Spinal cord (tissue), 10 donors: ENCODE results near the gene LIMA1. TPM values are rescaled to one million over a fixed set of nuclear protein-coding genes. Genes with fewer than 3 reads are reported as not detected.
"Not testable (repeated sequence)": the region's sequence is repeated elsewhere in the genome, so short reads cannot be mapped to it uniquely, and the experiment has no call there.

Experiments used
- DNase-seq, 6 donors: peaks; one replicate each; pipeline versions ENCODE4 v3.0.0 to v3.0.0-alpha.2; 2013 to 2015; ENCODE audit warnings: low spot score in 6 of 6, low read depth in 4 of 6
- H3K27ac ChIP-seq: one replicate; pipeline ENCODE4 v1.5.1; 2013; ENCODE audit warnings: low read depth, low read length, control low read depth
- H3K27me3 ChIP-seq: one replicate; pipeline ENCODE4 v1.6.1; 2013; ENCODE audit warnings: low read length; ENCODE audit not compliant: control insufficient read depth, insufficient read depth
- H3K36me3 ChIP-seq: one replicate; pipeline ENCODE4 v1.6.1; 2013; ENCODE audit warnings: low read length; ENCODE audit not compliant: control insufficient read depth, insufficient read depth
- H3K4me1 ChIP-seq: one replicate; pipeline ENCODE4 v1.6.1; 2013; ENCODE audit warnings: low read length; ENCODE audit not compliant: control insufficient read depth, insufficient read depth
- H3K4me3 ChIP-seq: one replicate; pipeline ENCODE4 v1.5.1; 2013; ENCODE audit warnings: low read depth, low read length, control low read depth
- H3K9me3 ChIP-seq: one replicate; pipeline ENCODE4 v1.6.1; 2013; ENCODE audit warnings: low read length; ENCODE audit not compliant: control insufficient read depth, insufficient read depth
- WGBS: methylation state at CpG from one replicate; pipeline ENCODE4 v1.1.5; 2013; ENCODE audit warnings: missing lambda C conversion rate; ENCODE audit not compliant: insufficient coverage; 5-methylcytosine and 5-hydroxymethylcytosine counted together
- polyA plus RNA-seq, 2 donors: library from polyadenylated mRNA; unstranded; fragments of 120-200 nt; gene quantifications; one replicate each; pipeline ENCODE4 v1.2.1, GENCODE V29; 2013; ENCODE audit not compliant: insufficient read length in 2 of 2
- total RNA-seq, 2 donors: library from RNA; depleted of rRNA in 1 of 2; stranded (reverse); fragments of 120-200 nt in 1 of 2; fragments of >200 nt in 1 of 2; gene quantifications; one replicate each; pipeline versions ENCODE4 v1.2.3 to v1.2.4, GENCODE V29; 2013 to 2014
- donor health status: healthy.

Gene LIMA1
- total and polyA plus RNA-seq, 4 donors = 49.3 to 77.7 (median 56.0) TPM

DNA sequence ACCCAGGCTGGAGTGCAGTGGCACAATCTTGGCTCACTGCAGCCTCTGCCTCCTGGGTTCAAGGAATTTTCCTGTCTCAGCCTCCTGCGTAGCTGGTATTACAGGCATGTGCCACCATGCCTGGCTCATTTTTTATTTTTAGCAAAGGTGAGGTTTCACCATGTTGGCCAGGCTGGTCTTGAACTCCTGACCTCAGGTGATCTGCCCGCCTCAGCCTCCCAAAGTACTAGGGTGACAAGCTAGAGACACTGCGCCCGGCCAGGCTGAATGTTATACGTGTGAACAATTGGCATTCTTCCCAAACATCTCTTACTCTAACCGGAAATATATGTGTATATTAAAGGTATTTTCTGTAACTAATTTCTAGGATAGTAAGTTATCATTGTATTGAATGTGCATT, 13.2 kb upstream of the LIMA1 start:
- Histone ChIP-seq H3K4me3 (no peak overlapping the region), H3K36me3 (peaks cover 3% of the 10 kb centered on the region), H3K27me3 (no peaks in the 10 kb centered on the region), H3K4me1 (no peaks in the 10 kb centered on the region), H3K9me3 (no peaks in the 10 kb centered on the region), H3K27ac (no peak overlapping the region)
- 100% methylated on average over 2 of the region's 6 CpGs for WGBS
- DNase-seq = no peak

DNA sequence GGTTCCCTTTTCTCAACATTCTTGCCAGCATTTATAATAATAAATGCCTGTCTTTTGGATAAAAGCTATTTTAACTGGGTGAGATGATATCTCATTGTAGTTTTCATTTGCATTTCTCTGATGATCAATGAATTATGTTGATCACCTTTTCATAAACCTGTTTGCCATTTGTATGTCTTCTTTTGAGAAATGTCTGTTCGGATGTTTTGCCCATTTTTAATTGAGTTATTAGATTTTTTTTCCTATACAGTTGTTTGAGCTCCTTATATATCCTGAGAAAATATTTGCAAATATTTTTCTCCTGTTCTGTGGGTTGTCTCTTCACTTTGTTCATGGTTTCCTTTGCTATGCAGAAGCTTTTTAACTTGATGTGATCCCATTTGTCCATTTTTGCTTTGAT, 8.1 kb upstream of the LIMA1 start:
- DNase-seq = no peak
- Histone ChIP-seq H3K36me3 (peaks cover 3% of the 10 kb centered on the region), H3K4me1 (no peaks in the 10 kb centered on the region), H3K9me3 (peaks cover 1% of the 10 kb centered on the region), H3K27ac (no peak overlapping the region), H3K27me3 (no peaks in the 10 kb centered on the region), H3K4me3 (no peak overlapping the region)
- no CpG with 5 or more reads among the region's 1 CpG for WGBS

DNA sequence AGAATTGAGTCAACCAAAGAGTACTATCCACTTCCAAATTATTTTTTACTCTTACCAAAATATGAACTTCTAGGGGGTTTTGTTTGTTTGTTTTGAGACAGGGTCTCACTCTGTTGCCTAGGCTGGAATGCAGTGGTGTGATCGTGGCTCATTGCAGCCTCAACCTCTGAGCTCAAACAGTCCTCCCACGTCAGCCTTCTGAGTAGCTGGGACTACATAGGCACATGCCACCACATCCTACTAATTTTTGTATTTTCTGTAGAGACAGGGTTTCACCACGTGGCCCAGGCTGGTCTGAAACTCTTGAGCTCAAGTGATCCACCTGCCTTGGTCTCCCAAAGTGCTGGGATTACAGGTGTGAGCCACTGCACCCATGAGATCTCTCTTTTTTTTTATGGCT, 7.4 kb upstream of the LIMA1 start:
- not testable (repeated sequence) for H3K27me3 ChIP-seq, DNase-seq, H3K9me3 ChIP-seq, H3K4me1 ChIP-seq, H3K27ac ChIP-seq, H3K36me3 ChIP-seq, H3K4me3 ChIP-seq
- WGBS = no CpG with 5 or more reads among the region's 3 CpGs

DNA sequence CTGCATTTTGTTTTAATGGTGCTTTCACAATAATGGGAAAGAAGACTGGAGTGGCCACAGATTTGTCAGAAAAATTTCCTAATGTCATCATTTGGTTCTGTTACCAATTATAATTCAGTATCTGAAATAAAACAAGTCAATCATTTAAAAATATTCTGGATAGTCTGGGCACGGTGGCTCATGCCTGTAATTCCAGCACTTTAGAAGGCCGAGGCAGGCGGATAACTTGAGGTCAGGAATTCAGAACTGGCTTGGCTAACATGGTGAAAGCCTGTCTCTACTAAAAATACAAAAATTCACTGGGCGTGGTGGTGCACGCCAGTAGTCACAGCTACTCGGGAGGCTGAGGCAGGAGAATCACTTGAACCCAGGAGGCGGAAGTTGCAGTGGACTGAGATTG, 4.0 kb upstream of the LIMA1 start:
- no peaks in the 10 kb centered on the region for H3K36me3 ChIP-seq
- peaks cover 1% of the 10 kb centered on the region for H3K9me3 ChIP-seq
- H3K27ac ChIP-seq = no peak overlapping the region
- H3K4me1 ChIP-seq = peaks cover 16% of the 10 kb centered on the region
- no peak overlapping the region for H3K4me3 ChIP-seq
- WGBS = 100% methylated on average over 5 of the region's 7 CpGs
- no peaks in the 10 kb centered on the region for H3K27me3 ChIP-seq
- no peak for DNase-seq

DNA sequence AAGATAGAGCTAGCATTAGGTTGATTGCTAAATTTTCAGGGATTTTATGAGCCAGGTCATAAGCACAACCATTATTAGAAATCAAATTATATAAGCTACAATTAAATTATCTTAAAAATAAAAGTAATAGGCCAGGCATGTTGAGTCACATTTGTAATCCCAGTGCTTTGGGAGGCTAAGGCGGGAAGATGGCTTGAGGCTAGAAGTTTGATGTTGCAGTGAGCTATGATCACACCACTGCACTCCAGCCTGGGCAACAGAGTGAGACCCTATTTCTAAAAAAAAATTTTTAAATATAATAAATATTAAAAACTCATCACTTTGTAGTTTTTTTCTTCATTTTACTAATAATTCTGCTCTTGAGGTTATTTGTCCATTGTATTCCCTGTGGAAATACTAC, 1.9 kb upstream of the LIMA1 start:
- peaks cover 16% of the 10 kb centered on the region for H3K4me1 ChIP-seq
- no peaks in the 10 kb centered on the region for H3K9me3 ChIP-seq
- no peak overlapping the region for H3K27ac ChIP-seq
- no peaks in the 10 kb centered on the region for H3K36me3 ChIP-seq
- H3K4me3 ChIP-seq = no peak overlapping the region
- H3K27me3 ChIP-seq = no peaks in the 10 kb centered on the region
- no CpG with 5 or more reads among the region's 1 CpG for WGBS
- no peak for DNase-seq

DNA sequence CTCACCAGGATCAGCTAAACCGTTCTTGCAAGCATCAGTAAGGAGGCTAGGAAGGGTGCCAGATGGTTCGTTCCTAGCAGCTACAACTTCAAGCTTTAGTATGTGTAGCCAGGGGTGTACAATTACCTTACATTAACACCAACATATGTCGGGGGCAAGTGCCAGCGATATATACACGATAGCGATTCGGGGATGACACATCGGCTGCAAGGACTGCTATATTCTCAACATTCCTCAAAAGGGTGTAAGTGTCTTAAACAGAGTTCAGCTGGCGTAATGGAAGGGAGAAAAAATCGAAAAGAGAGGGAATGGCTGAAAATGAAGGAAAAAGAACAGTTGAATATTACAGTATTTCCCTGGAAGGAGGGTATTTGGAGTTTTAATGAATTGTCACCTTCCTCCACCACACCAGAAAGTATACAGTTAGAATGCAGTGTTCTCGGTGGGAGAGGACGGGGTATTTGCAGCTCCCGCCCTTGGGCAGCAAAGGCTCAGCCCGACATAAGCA, 545 bp downstream of the LIMA1 start:
- H3K9me3 ChIP-seq = no peaks in the 10 kb centered on the region
- H3K36me3 ChIP-seq = no peaks in the 10 kb centered on the region
- H3K27me3 ChIP-seq = no peaks in the 10 kb centered on the region
- WGBS = no CpG with 5 or more reads among the region's 14 CpGs
- H3K27ac ChIP-seq = peak overlapping the region; percentile 75
- peak overlapping the region; percentile 99 for H3K4me3 ChIP-seq
- peak in 4 of 6 donors; percentile 2 to 49 (median 17) for DNase-seq
- H3K4me1 ChIP-seq = peaks cover 16% of the 10 kb centered on the region

DNA sequence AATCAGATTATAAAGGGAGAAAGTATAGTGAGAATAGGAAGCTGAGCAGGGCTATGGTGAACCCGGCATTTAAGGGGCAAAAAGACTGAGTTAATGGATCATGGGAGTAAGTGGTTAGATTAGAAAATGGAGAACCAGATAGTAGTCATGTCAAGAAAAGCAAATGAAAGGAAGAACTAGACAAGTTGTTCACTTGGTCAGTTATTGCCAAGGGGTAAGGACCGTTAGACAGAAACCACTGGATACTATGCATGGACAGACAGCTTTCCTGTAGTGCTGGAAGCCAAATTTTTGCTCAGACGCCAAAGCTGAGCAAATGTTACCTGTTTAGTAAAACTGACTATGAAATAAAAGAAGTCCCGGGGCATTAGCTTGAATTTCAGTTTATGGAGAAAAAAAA, 3.8 kb downstream of the LIMA1 start:
- Histone ChIP-seq H3K27ac (no peak overlapping the region), H3K27me3 (no peaks in the 10 kb centered on the region), H3K4me3 (no peak overlapping the region), H3K4me1 (peaks cover 13% of the 10 kb centered on the region), H3K9me3 (no peaks in the 10 kb centered on the region), H3K36me3 (no peaks in the 10 kb centered on the region)
- no peak for DNase-seq
- 92% methylated on average over 3 of the region's 4 CpGs for WGBS

DNA sequence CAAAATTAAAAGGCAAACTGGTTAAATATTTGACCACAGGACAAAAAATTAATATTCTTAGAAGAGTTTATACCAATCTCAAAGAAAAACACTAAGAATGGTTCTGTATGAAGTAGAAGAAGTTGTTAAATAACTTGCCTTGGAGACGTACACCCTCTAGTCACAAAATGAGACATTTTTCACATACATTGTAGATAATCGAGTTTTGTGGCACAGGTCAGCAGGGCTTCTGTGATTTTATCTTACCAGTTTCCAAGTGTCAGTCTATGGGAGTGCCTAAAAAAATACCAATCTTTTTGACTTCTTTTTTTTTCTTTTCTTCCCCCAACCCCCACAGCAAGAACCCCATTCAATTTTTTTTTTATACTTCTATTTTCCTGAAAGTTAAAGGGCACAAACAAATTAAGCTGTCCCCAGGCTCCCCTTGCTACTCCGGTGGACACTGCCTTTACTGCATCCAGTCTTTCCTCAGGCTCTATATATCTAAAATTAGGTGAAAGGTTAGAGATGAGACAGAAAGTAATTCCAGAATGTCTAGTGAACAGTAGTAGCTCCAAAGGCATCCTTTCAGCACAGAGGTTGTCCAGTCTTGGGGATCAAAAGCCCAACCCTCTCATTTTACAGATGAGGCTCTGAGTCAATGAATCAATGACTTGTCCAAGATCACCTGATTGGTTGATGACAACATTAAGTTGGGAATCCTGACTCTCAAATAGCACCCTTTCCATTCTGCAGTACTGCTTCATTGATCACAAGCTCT, 6.2 kb downstream of the LIMA1 start:
- no peak for DNase-seq
- Histone ChIP-seq H3K27ac (no peak overlapping the region), H3K9me3 (no peaks in the 10 kb centered on the region), H3K36me3 (no peaks in the 10 kb centered on the region), H3K27me3 (no peaks in the 10 kb centered on the region), H3K4me1 (no peaks in the 10 kb centered on the region), H3K4me3 (no peak overlapping the region)
- 100% methylated on average over 1 of the region's 3 CpGs for WGBS

DNA sequence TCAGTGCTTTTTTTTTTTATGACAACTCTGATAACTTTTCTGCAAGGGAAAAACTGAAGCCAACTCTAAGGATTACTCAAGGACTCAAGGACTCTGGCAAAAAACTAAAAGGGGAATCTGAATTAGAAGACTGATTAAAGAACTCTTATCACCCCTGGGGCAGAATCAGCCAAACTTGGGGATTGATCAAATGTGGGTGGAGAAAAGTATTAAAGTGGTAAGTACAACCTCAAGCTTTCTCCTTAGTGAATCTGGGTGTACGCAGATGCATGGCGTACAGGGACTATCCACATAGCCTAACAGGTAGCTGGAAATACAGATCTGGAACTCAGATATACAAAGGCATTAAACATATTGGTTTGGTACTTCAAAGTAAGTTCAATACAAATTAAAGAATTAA, 7.3 kb downstream of the LIMA1 start:
- no CpG with 5 or more reads among the region's 2 CpGs for WGBS
- H3K36me3 ChIP-seq = no peaks in the 10 kb centered on the region
- no peak overlapping the region for H3K27ac ChIP-seq
- H3K4me1 ChIP-seq = no peaks in the 10 kb centered on the region
- no peak overlapping the region for H3K4me3 ChIP-seq
- no peak for DNase-seq
- H3K9me3 ChIP-seq = no peaks in the 10 kb centered on the region
- H3K27me3 ChIP-seq = no peaks in the 10 kb centered on the region

DNA sequence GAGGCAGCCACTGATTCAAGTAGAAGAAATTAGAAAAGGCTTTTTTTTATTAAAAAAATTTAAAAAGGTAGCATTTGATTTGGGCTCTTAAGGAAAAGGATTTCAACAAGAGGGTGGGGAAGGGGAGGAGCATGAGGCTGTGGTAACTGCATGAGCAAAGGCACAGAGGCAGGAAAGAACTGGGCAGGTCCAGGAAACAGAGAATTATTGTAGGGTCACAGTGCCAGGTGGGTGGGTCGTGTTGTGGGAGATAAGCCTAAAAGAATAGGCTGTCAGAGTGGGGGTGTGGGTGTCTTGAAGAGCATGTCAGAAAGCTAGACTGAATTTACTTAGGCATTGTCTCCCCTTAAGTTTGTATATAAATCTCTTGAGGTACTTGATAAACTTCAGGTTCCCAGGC, 7.8 kb downstream of the LIMA1 start:
- H3K9me3 ChIP-seq = no peaks in the 10 kb centered on the region
- H3K4me3 ChIP-seq = no peak overlapping the region
- no peaks in the 10 kb centered on the region for H3K36me3 ChIP-seq
- DNase-seq = no peak
- H3K27me3 ChIP-seq = no peaks in the 10 kb centered on the region
- H3K27ac ChIP-seq = no peak overlapping the region
- no CpG with 5 or more reads among the region's 1 CpG for WGBS
- H3K4me1 ChIP-seq = no peaks in the 10 kb centered on the region
